GM19463 (cell line): ENCODE data around the gene WRAP73.
"Not testable (repeated sequence)": the region's sequence is repeated elsewhere in the genome, so short reads cannot be mapped to it uniquely, and the experiment has no call there.

ENCODE experiments used
- ATAC-seq: cut with Tn5 transposase; IDR thresholded peaks from one replicate; pipeline ENCODE4 v1.9.1; 2021; ENCODE audit warnings: mild to moderate bottlenecking, moderate library complexity; ENCODE audit not compliant: unreplicated experiment

The WRAP73 gene

GRCh38 chr1:3601743-3602142 lies 48.2 kb downstream of the WRAP73 start:
- ATAC-seq = no peak

GRCh38 chr1:3600354-3600753 lies 49.5 kb downstream of the WRAP73 start:
- ATAC-seq = no peak

GRCh38 chr1:3599816-3600215 lies 50.1 kb downstream of the WRAP73 start:
- no peak for ATAC-seq

- ATAC-seq = no peak
Observed at GRCh38 chr1:3599286-3599811, 50.6 kb downstream of the WRAP73 start.

GRCh38 chr1:3598522-3599285 lies 51.2 kb downstream of the WRAP73 start:
- ATAC-seq = no peak

- no peak for ATAC-seq
Observed at GRCh38 chr1:3598051-3598491, 51.8 kb downstream of the WRAP73 start.

- ATAC-seq = no peak
Observed at GRCh38 chr1:3597599-3597964, 52.3 kb downstream of the WRAP73 start.

GRCh38 chr1:3596663-3597598 lies 53.0 kb downstream of the WRAP73 start:
- no peak for ATAC-seq

- ATAC-seq = no peak
Observed at GRCh38 chr1:3595949-3596348, 54.0 kb downstream of the WRAP73 start.

- no peak for ATAC-seq
Observed at GRCh38 chr1:3594706-3595377, 55.1 kb downstream of the WRAP73 start.

- no peak for ATAC-seq
Observed at GRCh38 chr1:3593745-3594144, 56.2 kb downstream of the WRAP73 start.

GRCh38 chr1:3593334-3593733 lies 56.6 kb downstream of the WRAP73 start:
- no peak for ATAC-seq

GRCh38 chr1:3590951-3591865 lies 58.7 kb downstream of the WRAP73 start:
- no peak for ATAC-seq

- no peak for ATAC-seq
Observed at GRCh38 chr1:3590139-3590763, 59.7 kb downstream of the WRAP73 start.

GRCh38 chr1:3588395-3588794 lies 61.5 kb downstream of the WRAP73 start:
- ATAC-seq = no peak

- no peak for ATAC-seq
Observed at GRCh38 chr1:3586986-3587759, 62.7 kb downstream of the WRAP73 start.

GRCh38 chr1:3585940-3586568 lies 63.8 kb downstream of the WRAP73 start:
- no peak for ATAC-seq

- not testable (repeated sequence) for ATAC-seq
Observed at GRCh38 chr1:3585353-3585868, 64.5 kb downstream of the WRAP73 start.
